MCF 10A (cell line): ENCODE results near the gene HLA-DMB. TPM values are rescaled to one million over a fixed set of nuclear protein-coding genes. Genes with fewer than 3 reads are reported as not detected.

Experiments
- BruUV-seq: library from RNA; stranded (reverse); fragments of 400-500 nt; replicated peaks from 2 replicates; lab custom pipeline; 2021; lab: Mats Ljungman, UMichigan
- CTCF ChIA-PET: fragments of 300-600 bp; sonication (Branson Sonifier 250); formaldehyde crosslinking; extraction: SDS; loops from one replicate; lab custom pipeline; 2021; ENCODE audit warnings: antibody characterized with exemption, inconsistent platforms; lab: Yijun Ruan, JAX
- POLR2A ChIA-PET: fragments of 300-600, 350-650 bp; sonication (Branson Sonifier 250); formaldehyde crosslinking; extraction: SDS; loops from one replicate; lab custom pipeline; 2020; ENCODE audit warnings: antibody characterized with exemption, inconsistent platforms; lab: Yijun Ruan, JAX
- DNase-seq: peaks from one replicate; pipeline ENCODE4 v3.0.0-alpha.2; 2018; ENCODE audit not compliant: unreplicated experiment
- H3K27ac Mint-ChIP-seq: one replicate; pipeline ENCODE4 v1.8.0; 2022; ENCODE audit warnings: mild to moderate bottlenecking, low read depth, mixed read lengths; ENCODE audit not compliant: unreplicated experiment
- H3K27me3 Mint-ChIP-seq: one replicate; pipeline ENCODE4 v1.8.0; 2022; ENCODE audit warnings: mixed read lengths; ENCODE audit not compliant: insufficient read depth, unreplicated experiment
- H3K36me3 Mint-ChIP-seq: one replicate; pipeline ENCODE4 v1.8.0; 2022; ENCODE audit warnings: mild to moderate bottlenecking, moderate library complexity, mixed read lengths; ENCODE audit not compliant: insufficient read depth, unreplicated experiment
- H3K4me1 Mint-ChIP-seq: one replicate; pipeline ENCODE4 v1.8.0; 2022; ENCODE audit warnings: mixed read lengths; ENCODE audit not compliant: insufficient read depth, unreplicated experiment
- H3K4me3 Mint-ChIP-seq: one replicate; pipeline ENCODE4 v1.8.0; 2022; ENCODE audit warnings: mild to moderate bottlenecking, moderate library complexity, mixed read lengths; ENCODE audit not compliant: unreplicated experiment
- H3K9me3 Mint-ChIP-seq: one replicate; pipeline ENCODE4 v1.8.0; 2022; ENCODE audit warnings: mixed read lengths; ENCODE audit not compliant: unreplicated experiment
- intact Hi-C: fragments of 100-400 bp; cut with micrococcal nuclease; formaldehyde crosslinking; loops from 2 replicates; pipeline ENCODE4 v1.14.1; 2022
- total RNA-seq: library from RNA; stranded (reverse); gene quantifications from 2 replicates; pipeline ENCODE4 v1.2.3, GENCODE V29; 2022
- TF ChIP-seq, protein P1 (sequence below): fragments of 200-600 bp; IDR thresholded peaks from one replicate; pipeline ENCODE4 v1.8.0; 2022; ENCODE audit warnings: antibody characterized with exemption, mild to moderate bottlenecking; ENCODE audit not compliant: unreplicated experiment

Gene HLA-DMB
- total RNA-seq, 1 experiment from 2014 or later = not detected

DNA sequence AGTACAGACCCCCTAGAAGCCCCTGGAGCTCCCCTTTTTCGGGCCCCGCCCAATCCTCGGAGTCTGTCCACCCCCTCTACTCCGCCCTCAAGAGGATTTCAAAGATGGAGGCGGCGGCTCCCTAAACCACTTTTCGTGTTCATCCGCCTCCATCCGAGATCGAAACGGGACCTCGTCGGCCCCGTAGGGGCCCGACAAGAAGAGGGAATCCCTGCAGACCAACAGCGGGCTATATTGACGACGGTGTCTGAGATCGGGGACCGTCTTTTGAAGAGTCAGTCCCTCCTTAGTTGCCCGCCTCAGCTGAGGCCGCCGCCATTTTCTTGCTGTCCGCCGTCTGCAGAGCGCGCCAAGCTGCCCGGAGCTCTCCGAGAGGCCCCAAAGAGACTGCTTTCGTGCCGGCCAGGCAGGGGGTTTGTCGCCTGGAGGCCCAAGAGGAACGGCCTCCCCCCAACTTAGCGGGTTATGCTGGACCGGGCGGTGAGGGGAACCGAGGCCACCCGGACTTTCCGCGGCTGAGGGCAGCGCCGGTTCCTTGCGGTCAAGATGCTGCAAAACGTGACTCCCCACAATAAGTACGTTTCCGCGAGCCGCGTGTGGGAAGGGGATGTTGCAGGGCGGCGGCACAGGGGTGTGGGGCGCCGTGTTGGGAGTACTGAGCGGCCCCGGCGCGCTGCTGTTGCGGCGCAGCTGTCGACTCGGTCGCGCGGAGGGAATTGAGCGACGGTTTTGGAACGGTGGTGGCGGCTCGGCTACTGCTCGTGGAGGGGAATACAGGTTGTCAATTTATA, 31.7 kb upstream of the HLA-DMB start:
- H3K4me3 Mint-ChIP-seq = peak overlapping the region; percentile 90
- peak overlapping the region; percentile 99 for H3K27ac Mint-ChIP-seq
- H3K36me3 Mint-ChIP-seq = peaks cover 73% of the 10 kb centered on the region
- CTCF ChIA-PET = interaction anchor here (1.0 to 6.2 kb wide), 9 partner anchors 12 to 134 kb away, joined by 3 to 59 read pairs (median 4); partner anchors contain the start of genes PSMB9, TAP1 and TAP2
- peaks cover 33% of the 10 kb centered on the region for H3K4me1 Mint-ChIP-seq
- TF ChIP-seq, protein P1, sequence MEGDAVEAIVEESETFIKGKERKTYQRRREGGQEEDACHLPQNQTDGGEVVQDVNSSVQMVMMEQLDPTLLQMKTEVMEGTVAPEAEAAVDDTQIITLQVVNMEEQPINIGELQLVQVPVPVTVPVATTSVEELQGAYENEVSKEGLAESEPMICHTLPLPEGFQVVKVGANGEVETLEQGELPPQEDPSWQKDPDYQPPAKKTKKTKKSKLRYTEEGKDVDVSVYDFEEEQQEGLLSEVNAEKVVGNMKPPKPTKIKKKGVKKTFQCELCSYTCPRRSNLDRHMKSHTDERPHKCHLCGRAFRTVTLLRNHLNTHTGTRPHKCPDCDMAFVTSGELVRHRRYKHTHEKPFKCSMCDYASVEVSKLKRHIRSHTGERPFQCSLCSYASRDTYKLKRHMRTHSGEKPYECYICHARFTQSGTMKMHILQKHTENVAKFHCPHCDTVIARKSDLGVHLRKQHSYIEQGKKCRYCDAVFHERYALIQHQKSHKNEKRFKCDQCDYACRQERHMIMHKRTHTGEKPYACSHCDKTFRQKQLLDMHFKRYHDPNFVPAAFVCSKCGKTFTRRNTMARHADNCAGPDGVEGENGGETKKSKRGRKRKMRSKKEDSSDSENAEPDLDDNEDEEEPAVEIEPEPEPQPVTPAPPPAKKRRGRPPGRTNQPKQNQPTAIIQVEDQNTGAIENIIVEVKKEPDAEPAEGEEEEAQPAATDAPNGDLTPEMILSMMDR = no peak
- DNase-seq = no peak
- TSS peak; percentile 32 for BruUV-seq
- POLR2A ChIA-PET = interaction anchor here (0.6 to 10.4 kb wide), 63 partner anchors 9 to 1431 kb away, joined by 3 to 245 read pairs (median 5); partner anchors contain the start of genes AGPAT1, ATF6B, B3GALT4 and C6orf47
- no peaks in the 10 kb centered on the region for H3K9me3 Mint-ChIP-seq
- intact Hi-C loops = no loop called here
- H3K27me3 Mint-ChIP-seq = no peaks in the 10 kb centered on the region

DNA sequence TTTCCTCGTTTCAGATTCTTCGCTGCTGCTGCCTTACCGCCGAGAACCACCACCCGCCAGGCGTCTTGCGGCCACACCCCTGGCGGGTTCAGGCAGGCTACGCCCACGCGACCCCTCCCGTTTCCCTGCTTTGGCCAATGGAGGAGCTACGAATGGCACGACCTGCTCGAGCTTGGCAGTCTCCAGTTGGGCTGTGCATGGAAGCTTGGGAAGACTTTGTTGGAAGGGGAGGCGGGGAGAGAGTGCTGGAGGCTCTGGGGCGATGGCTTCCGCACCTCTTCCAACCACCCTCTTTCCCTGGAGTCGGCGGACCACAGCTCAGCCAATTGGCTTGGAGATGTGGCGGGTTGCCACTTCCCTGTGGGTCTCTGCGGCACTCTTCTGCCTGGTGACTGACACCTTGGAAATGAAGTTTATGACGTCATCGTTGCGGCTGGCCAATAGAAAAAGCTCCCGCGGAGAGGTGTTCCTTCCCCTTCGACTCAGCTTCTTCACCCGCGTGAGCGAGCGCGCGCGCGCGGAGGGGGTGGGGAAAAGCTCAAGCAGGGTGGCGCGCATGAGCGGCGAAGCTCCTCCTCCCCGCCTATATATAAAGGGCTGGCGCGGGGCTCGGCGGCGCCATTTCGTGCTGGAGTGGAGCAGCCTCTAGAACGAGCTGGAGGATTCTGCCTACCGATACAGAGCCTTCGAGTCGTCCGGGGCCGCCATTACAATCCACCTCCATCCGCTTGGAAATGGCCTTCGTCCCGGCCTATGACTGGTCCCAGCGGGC, 30.9 kb upstream of the HLA-DMB start:
- intact Hi-C loops = no loop called here
- CTCF ChIA-PET = interaction anchor here (0.6 to 6.2 kb wide), 10 partner anchors 9 to 133 kb away, joined by 3 to 59 read pairs (median 4); partner anchors contain the start of genes PSMB9, TAP1 and TAP2
- Mint-ChIP-seq H3K4me3 (peak overlapping the region; percentile 90), H3K4me1 (peaks cover 38% of the 10 kb centered on the region), H3K36me3 (peaks cover 69% of the 10 kb centered on the region), H3K27ac (peak overlapping the region; percentile 99), H3K27me3 (no peaks in the 10 kb centered on the region), H3K9me3 (no peaks in the 10 kb centered on the region)
- TF ChIP-seq, protein P1 = no peak
- no TSS peak for BruUV-seq
- POLR2A ChIA-PET = interaction anchor here (0.6 to 10.4 kb wide), 62 partner anchors 8 to 1571 kb away, joined by 3 to 245 read pairs (median 5); partner anchors contain the start of genes AGPAT1, ATF6B, B3GALT4 and C6orf47
- peak; percentile 100 for DNase-seq

DNA sequence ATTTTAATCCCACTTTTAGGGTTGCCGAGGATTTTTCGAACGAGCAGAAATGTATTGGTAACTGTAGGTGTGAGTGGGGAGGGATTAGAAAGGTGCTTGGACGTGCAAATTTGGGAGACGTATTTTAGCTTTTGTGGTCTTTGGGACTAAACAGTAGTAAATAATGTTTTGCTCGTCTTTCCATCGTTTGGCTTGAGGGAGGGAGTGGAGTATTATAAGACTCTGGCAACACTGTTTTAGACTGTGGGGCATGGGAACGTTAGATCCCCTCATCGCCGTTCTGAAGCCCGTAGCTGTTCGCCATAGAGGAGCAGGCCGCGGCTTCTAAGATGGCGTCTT, 30.4 kb upstream of the HLA-DMB start:
- TSS peak; percentile 75 for BruUV-seq
- H3K36me3 Mint-ChIP-seq = peaks cover 63% of the 10 kb centered on the region

More for the DNA sequence above, 30.4 kb upstream of the HLA-DMB start:
- POLR2A ChIA-PET = interaction anchor here (0.6 to 10.4 kb wide), 52 partner anchors 8 to 1570 kb away, joined by 3 to 245 read pairs (median 6); partner anchors contain the start of genes AGPAT1, ATF6B, B3GALT4 and C6orf47
- Mint-ChIP-seq H3K27me3 (no peaks in the 10 kb centered on the region), H3K9me3 (no peaks in the 10 kb centered on the region), H3K27ac (peak overlapping the region; percentile 99), H3K4me3 (peak overlapping the region; percentile 90), H3K4me1 (peaks cover 37% of the 10 kb centered on the region)
- intact Hi-C loops = no loop called here
- TF ChIP-seq, protein P1 = no peak
- CTCF ChIA-PET = interaction anchor here (0.6 to 6.2 kb wide), 8 partner anchors 12 to 132 kb away, joined by 3 to 59 read pairs (median 5); partner anchors contain the start of genes PSMB9, TAP1 and TAP2
- no peak for DNase-seq
